ENCODE results near the gene NHERF1.

The NHERF1 gene

DNA sequence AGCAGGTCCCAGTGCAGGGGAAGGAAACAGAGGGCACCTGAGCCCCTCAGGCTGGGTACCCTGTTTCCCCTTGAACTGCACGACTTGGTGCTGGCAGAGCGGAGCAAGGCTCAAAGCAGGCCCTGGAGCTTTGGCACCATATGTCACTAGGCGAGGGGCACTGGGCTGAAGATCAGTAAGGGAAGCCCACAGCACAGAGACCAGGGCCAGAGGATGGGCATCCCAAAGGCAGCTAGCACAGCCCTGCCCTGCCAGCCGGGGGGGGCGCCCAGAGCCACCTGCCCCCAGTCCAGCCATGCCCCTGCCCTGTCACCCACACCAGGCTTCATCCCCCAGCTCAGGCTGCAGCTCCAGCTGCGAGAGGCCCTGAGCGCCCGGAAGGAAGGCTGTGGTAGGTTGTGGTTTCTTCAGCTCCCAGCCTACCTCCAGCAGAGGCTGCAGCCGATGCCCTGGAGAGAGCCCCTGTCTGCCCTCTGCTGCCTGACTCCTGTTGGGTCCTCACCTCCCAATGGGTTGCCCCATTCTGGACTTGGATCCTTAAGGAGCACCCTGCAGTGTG is 10.9 kb downstream of the NHERF1 start:
- no peaks in the 10 kb centered on the region for H3K27me3 ChIP-seq (ENCODE audit: insufficient read depth, poor library complexity, severe bottlenecking)
- DNase-seq (ENCODE audit: low spot score) (no peak), ATAC-seq (ENCODE audit: low read depth) (peak; percentile 20; the same call in 2 of the 3 replicates)
- no peaks in the 10 kb centered on the region for H3K36me3 ChIP-seq (ENCODE audit: low read depth)
- peaks cover 42% of the 10 kb centered on the region for H3K4me1 ChIP-seq (ENCODE audit: insufficient read depth, poor library complexity, severe bottlenecking)
- TF ChIP-seq CTCF (IDR thresholded peaks at IDR 0.05; ENCODE audit: poor library complexity, severe bottlenecking): no peak
- H3K27ac ChIP-seq (ENCODE audit: poor library complexity, severe bottlenecking): peak overlapping the region; percentile 76
- H3K9me3 ChIP-seq (ENCODE audit: severe bottlenecking): no peaks in the 10 kb centered on the region
- no peak overlapping the region for H3K4me3 ChIP-seq (ENCODE audit: severe bottlenecking)

DNA sequence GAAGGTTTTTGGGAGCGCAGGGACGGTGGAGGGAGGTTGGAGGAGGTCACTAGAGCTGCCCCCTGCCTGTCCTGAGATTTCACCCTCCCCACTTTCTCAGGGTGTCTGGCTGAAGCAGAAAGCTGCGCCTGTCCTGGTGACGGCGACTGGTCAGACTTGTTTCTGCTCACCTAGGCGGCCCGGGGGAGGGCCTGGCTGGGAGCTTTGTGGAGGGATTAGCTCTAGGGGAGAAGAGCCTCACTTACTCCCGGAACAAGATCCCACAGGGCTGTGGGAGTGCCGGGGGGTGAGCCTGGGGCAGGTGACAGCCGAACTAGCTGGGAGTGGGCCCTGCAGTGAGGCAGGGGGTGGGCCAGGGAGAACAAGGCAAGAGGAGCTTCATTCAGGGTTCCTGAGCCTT is 11.5 kb downstream of the NHERF1 start:
- Histone ChIP-seq H3K9me3 (ENCODE audit: severe bottlenecking) (no peaks in the 10 kb centered on the region), H3K4me3 (ENCODE audit: severe bottlenecking) (no peak overlapping the region), H3K27me3 (ENCODE audit: insufficient read depth, poor library complexity, severe bottlenecking) (no peaks in the 10 kb centered on the region), H3K36me3 (ENCODE audit: low read depth) (peaks cover 1% of the 10 kb centered on the region; the same call in 1 of the 2 replicates), H3K4me1 (ENCODE audit: insufficient read depth, poor library complexity, severe bottlenecking) (peaks cover 42% of the 10 kb centered on the region), H3K27ac (ENCODE audit: poor library complexity, severe bottlenecking) (peak overlapping the region; percentile 76)
- no peak for DNase-seq (ENCODE audit: low spot score)
- no peak for TF ChIP-seq CTCF (IDR thresholded peaks at IDR 0.05; ENCODE audit: poor library complexity, severe bottlenecking)
- peak; percentile 24 for ATAC-seq (ENCODE audit: low read depth)

DNA sequence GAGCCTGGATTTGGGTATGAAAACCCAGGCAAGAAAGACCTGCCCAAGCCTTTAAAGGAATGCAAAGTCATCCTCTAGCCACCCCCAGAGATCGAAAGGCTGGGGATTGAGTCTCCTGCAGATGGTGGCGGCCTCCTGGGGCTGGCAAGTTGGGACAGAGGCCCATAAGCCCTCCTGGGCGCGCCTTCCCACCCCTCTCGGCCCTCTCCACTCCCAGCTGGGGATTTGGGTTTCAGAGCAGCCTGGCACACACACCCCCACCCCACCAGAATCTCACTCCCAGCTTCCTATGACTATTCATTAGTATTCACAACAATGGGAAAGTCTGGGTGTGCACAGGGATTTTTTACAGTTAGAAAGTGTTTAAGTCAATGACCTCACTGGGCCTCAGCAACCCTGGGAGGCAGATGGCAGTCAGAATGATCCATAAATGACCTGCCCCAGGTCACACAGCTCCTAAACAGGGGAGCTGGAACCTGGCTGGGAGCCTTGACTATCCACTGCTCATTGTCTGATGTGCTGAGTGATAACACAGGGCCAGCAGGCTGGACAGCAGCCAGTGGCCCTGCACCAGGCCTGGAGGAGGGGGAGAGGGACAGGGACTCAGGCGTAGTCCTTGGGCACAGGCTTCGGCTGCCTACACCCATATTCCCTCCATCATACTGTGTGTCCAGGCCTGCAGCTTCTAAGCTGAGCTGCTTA is 12.1 kb downstream of the NHERF1 start:
- no peak overlapping the region for H3K4me3 ChIP-seq (ENCODE audit: severe bottlenecking)
- no peaks in the 10 kb centered on the region for H3K9me3 ChIP-seq (ENCODE audit: severe bottlenecking)
- ATAC-seq (ENCODE audit: low read depth) (peak; percentile 49), DNase-seq (ENCODE audit: low spot score) (no peak)
- H3K36me3 ChIP-seq (ENCODE audit: low read depth): peaks cover 8% of the 10 kb centered on the region; the same call in 1 of the 2 replicates
- H3K27ac ChIP-seq (ENCODE audit: poor library complexity, severe bottlenecking): peak overlapping the region; percentile 76
- TF ChIP-seq CTCF (IDR thresholded peaks at IDR 0.05; ENCODE audit: poor library complexity, severe bottlenecking): no peak
- no peaks in the 10 kb centered on the region for H3K27me3 ChIP-seq (ENCODE audit: insufficient read depth, poor library complexity, severe bottlenecking)
- peaks cover 42% of the 10 kb centered on the region for H3K4me1 ChIP-seq (ENCODE audit: insufficient read depth, poor library complexity, severe bottlenecking)

- no peak for DNase-seq (ENCODE audit: low spot score)
- H3K27ac ChIP-seq (ENCODE audit: poor library complexity, severe bottlenecking): peak overlapping the region; percentile 76
- no peaks in the 10 kb centered on the region for H3K9me3 ChIP-seq (ENCODE audit: severe bottlenecking)
- peaks cover 42% of the 10 kb centered on the region for H3K4me1 ChIP-seq (ENCODE audit: insufficient read depth, poor library complexity, severe bottlenecking)
- no peaks in the 10 kb centered on the region for H3K27me3 ChIP-seq (ENCODE audit: insufficient read depth, poor library complexity, severe bottlenecking)
- TF ChIP-seq CTCF (IDR thresholded peaks at IDR 0.05; ENCODE audit: poor library complexity, severe bottlenecking): no peak
- no peak for ATAC-seq (ENCODE audit: low read depth)
- peaks cover 16% of the 10 kb centered on the region; the same call in 1 of the 2 replicates for H3K36me3 ChIP-seq (ENCODE audit: low read depth)
- H3K4me3 ChIP-seq (ENCODE audit: severe bottlenecking): no peak overlapping the region
Measured at GRCh38 chr17:74761419-74761818, 13.0 kb downstream of the NHERF1 start.

DNA sequence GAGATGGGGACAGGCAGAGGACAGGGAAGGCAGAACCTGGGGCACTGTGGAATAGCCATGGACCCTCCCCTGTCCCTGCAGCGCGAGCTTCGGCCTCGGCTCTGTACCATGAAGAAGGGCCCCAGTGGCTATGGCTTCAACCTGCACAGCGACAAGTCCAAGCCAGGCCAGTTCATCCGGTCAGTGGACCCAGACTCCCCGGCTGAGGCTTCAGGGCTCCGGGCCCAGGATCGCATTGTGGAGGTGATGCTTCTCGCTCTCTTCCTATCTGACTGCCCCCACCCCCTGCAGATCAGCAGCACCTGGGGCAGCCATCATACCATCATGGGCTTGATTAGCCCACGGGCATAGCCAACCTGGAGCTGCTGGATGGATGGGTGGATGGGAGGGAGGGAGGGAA is 13.5 kb downstream of the NHERF1 start:
- Histone ChIP-seq H3K9me3 (ENCODE audit: severe bottlenecking) (no peaks in the 10 kb centered on the region), H3K27ac (ENCODE audit: poor library complexity, severe bottlenecking) (no peak overlapping the region), H3K4me3 (ENCODE audit: severe bottlenecking) (no peak overlapping the region), H3K36me3 (ENCODE audit: low read depth) (peaks cover 20% of the 10 kb centered on the region; the same call in 1 of the 2 replicates), H3K27me3 (ENCODE audit: insufficient read depth, poor library complexity, severe bottlenecking) (no peaks in the 10 kb centered on the region), H3K4me1 (ENCODE audit: insufficient read depth, poor library complexity, severe bottlenecking) (peaks cover 42% of the 10 kb centered on the region)
- ATAC-seq (ENCODE audit: low read depth) (no peak), DNase-seq (ENCODE audit: low spot score) (no peak)
- TF ChIP-seq CTCF (IDR thresholded peaks at IDR 0.05; ENCODE audit: poor library complexity, severe bottlenecking): no peak
